BE2C (cell line): ENCODE data around the gene TSR3.

Source experiments
- DNase-seq: peaks from one replicate; pipeline ENCODE4 v3.0.0-alpha.2; 2020
- H3K27me3 ChIP-seq: fragments of 250-450 bp; sonication (Bioruptor Pico); 2 replicates; pipeline ENCODE4 v1.5.1; 2020; ENCODE audit warnings: mild to moderate bottlenecking
- H3K36me3 ChIP-seq: fragments of 250-450 bp; sonication (Bioruptor Pico); 2 replicates; pipeline ENCODE4 v1.5.1; 2020; ENCODE audit warnings: mild to moderate bottlenecking
- H3K4me1 ChIP-seq: fragments of 250-450 bp; sonication (Bioruptor Pico); 2 replicates; pipeline ENCODE4 v1.5.1; 2020
- H3K4me3 ChIP-seq: 2 replicates; pipeline ENCODE4 v1.5.1; 2011; ENCODE audit warnings: low read depth, low read length
- H3K9me3 ChIP-seq: fragments of 250-450 bp; sonication (Bioruptor Pico); 2 replicates; pipeline ENCODE4 v1.5.1; 2020
- CTCF ChIP-seq: IDR thresholded peaks from 2 replicates; pipeline ENCODE4 v1.5.1; 2012; ENCODE audit warnings: mild to moderate bottlenecking, low read depth, low read length

The TSR3 gene

GRCh38 chr16:1335211-1335971, 16.3 kb downstream of the TSR3 start:
- Histone ChIP-seq H3K27me3 (peaks cover 78% of the 10 kb centered on the region), H3K4me1 (peaks cover 7% of the 10 kb centered on the region; the same call in 1 of the 2 replicates), H3K4me3 (no peak overlapping the region), H3K36me3 (no peaks in the 10 kb centered on the region), H3K9me3 (peaks cover 2% of the 10 kb centered on the region; the same call in 1 of the 2 replicates)
- DNase-seq, result no peak
- TF ChIP-seq CTCF, result no peak

- no peak for DNase-seq
- peaks cover 78% of the 10 kb centered on the region for H3K27me3 ChIP-seq
- H3K9me3 ChIP-seq, result peaks cover 5% of the 10 kb centered on the region; the same call in 1 of the 2 replicates
- H3K4me1 ChIP-seq, result peaks cover 7% of the 10 kb centered on the region; the same call in 1 of the 2 replicates
- H3K4me3 ChIP-seq, result no peak overlapping the region
- no peak for TF ChIP-seq CTCF
- H3K36me3 ChIP-seq, result no peaks in the 10 kb centered on the region
Measured at GRCh38 chr16:1334739-1335138, 16.9 kb downstream of the TSR3 start.

GRCh38 chr16:1333854-1334700, 17.6 kb downstream of the TSR3 start:
- Histone ChIP-seq H3K4me1 (peaks cover 7% of the 10 kb centered on the region; the same call in 1 of the 2 replicates), H3K4me3 (no peak overlapping the region), H3K27me3 (peaks cover 76% of the 10 kb centered on the region)

GRCh38 chr16:1333149-1333812, 18.4 kb downstream of the TSR3 start, which contains the start of gene BAIAP3:
TSS of gene BAIAP3 (plus strand) at chr16:1333645. CDS start at chr16:1338550, 4,905 bp downstream.
- no peak for TF ChIP-seq CTCF
- H3K4me3 ChIP-seq, result no peak within 1 kb of the TSS
- no peaks in the 10 kb centered on the region for H3K36me3 ChIP-seq
- peaks cover 7% of the 10 kb centered on the region; the same call in 1 of the 2 replicates for H3K4me1 ChIP-seq
- H3K27me3 ChIP-seq, result peaks cover 69% of the 10 kb centered on the region
- peaks cover 5% of the 10 kb centered on the region; the same call in 1 of the 2 replicates for H3K9me3 ChIP-seq
- DNase-seq, result peak; percentile 73

More at GRCh38 chr16:1333854-1334700, 17.6 kb downstream of the TSR3 start:
- no peak for TF ChIP-seq CTCF
- Histone ChIP-seq H3K36me3 (no peaks in the 10 kb centered on the region), H3K9me3 (peaks cover 5% of the 10 kb centered on the region; the same call in 1 of the 2 replicates)
- DNase-seq, result no peak

GRCh38 chr16:1332618-1333148, 19.0 kb downstream of the TSR3 start:
- H3K27me3 ChIP-seq, result peaks cover 65% of the 10 kb centered on the region
- DNase-seq, result no peak
- no peaks in the 10 kb centered on the region for H3K36me3 ChIP-seq
- H3K4me3 ChIP-seq, result no peak overlapping the region
- peaks cover 7% of the 10 kb centered on the region; the same call in 1 of the 2 replicates for H3K4me1 ChIP-seq
- TF ChIP-seq CTCF, result no peak
- H3K9me3 ChIP-seq, result peaks cover 5% of the 10 kb centered on the region; the same call in 1 of the 2 replicates
